ENCODE data around the gene TSPEAR. TPM values are rescaled to one million over a fixed set of nuclear protein-coding genes. Genes with fewer than 3 reads are reported as not detected.

TSPEAR gene
- polyA plus RNA-seq, 1 of the 3 experiments (the other 2 are of a cell fraction), result 0.08 TPM

- TF ChIP-seq, protein P1, sequence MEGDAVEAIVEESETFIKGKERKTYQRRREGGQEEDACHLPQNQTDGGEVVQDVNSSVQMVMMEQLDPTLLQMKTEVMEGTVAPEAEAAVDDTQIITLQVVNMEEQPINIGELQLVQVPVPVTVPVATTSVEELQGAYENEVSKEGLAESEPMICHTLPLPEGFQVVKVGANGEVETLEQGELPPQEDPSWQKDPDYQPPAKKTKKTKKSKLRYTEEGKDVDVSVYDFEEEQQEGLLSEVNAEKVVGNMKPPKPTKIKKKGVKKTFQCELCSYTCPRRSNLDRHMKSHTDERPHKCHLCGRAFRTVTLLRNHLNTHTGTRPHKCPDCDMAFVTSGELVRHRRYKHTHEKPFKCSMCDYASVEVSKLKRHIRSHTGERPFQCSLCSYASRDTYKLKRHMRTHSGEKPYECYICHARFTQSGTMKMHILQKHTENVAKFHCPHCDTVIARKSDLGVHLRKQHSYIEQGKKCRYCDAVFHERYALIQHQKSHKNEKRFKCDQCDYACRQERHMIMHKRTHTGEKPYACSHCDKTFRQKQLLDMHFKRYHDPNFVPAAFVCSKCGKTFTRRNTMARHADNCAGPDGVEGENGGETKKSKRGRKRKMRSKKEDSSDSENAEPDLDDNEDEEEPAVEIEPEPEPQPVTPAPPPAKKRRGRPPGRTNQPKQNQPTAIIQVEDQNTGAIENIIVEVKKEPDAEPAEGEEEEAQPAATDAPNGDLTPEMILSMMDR (IDR thresholded peaks at IDR 0.05), result no peak
- TF ChIP-seq EP300 (IDR thresholded peaks at IDR 0.05; ENCODE audit: borderline replicate concordance in 1 of 2, low read depth in 1 of 2, low read length in 1 of 2), result no peak
Measured at GRCh38 chr21:44670642-44671432, 40.5 kb downstream of the TSPEAR start (continued).

- CTCF ChIA-PET, result no interaction called here
Measured at GRCh38 chr21:44667612-44668011, 43.8 kb downstream of the TSPEAR start.

More at GRCh38 chr21:44667612-44668011, 43.8 kb downstream of the TSPEAR start:
- H3K9me2 ChIP-seq, result 0 out of 2 replicates have a peak, but pooled peaks cover under 1% of the 10 kb centered on the region
- TF ChIP-seq FOXM1 (IDR thresholded peaks at IDR 0.05; ENCODE audit: low read depth), result no peak
- TF ChIP-seq TEAD4 (IDR thresholded peaks at IDR 0.05; ENCODE audit: borderline replicate concordance, insufficient read depth), result no peak
- TF ChIP-seq GATA2 (CRISPR knock-in tag; IDR thresholded peaks at IDR 0.05), result no peak
- TF ChIP-seq, protein P2, sequence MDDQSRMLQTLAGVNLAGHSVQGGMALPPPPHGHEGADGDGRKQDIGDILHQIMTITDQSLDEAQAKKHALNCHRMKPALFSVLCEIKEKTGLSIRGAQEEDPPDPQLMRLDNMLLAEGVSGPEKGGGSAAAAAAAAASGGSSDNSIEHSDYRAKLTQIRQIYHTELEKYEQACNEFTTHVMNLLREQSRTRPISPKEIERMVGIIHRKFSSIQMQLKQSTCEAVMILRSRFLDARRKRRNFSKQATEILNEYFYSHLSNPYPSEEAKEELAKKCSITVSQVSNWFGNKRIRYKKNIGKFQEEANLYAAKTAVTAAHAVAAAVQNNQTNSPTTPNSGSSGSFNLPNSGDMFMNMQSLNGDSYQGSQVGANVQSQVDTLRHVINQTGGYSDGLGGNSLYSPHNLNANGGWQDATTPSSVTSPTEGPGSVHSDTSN (IDR thresholded peaks at IDR 0.05), result no peak
- no peak for TF ChIP-seq MAX (IDR thresholded peaks at IDR 0.05; ENCODE audit: low read depth)
- TF ChIP-seq RFX5 (IDR thresholded peaks at IDR 0.05; ENCODE audit: low read length), result no peak
- TF ChIP-seq, protein P3, sequence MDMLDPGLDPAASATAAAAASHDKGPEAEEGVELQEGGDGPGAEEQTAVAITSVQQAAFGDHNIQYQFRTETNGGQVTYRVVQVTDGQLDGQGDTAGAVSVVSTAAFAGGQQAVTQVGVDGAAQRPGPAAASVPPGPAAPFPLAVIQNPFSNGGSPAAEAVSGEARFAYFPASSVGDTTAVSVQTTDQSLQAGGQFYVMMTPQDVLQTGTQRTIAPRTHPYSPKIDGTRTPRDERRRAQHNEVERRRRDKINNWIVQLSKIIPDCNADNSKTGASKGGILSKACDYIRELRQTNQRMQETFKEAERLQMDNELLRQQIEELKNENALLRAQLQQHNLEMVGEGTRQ (IDR thresholded peaks at IDR 0.05; ENCODE audit: borderline replicate concordance, low read depth, low read length), result no peak
- TF ChIP-seq YY1 (IDR thresholded peaks at IDR 0.05; ENCODE audit: low read depth), result no peak
- no peak for TF ChIP-seq TAF1 (IDR thresholded peaks at IDR 0.05; ENCODE audit: borderline replicate concordance, low read depth, low read length)
- TF ChIP-seq JUND (IDR thresholded peaks at IDR 0.05), result no peak
- no peak for TF ChIP-seq USF1 (IDR thresholded peaks at IDR 0.05; ENCODE audit: borderline replicate concordance, low read depth)
- no peak for TF ChIP-seq MEF2A (IDR thresholded peaks at IDR 0.05; ENCODE audit: borderline replicate concordance, low read depth)
- no peak for TF ChIP-seq EZH2phosphoT487 (IDR thresholded peaks at IDR 0.05; ENCODE audit: borderline replicate concordance, low read depth)
- no peak for TF ChIP-seq NRF1 (IDR thresholded peaks at IDR 0.05; ENCODE audit: low read depth, low read length)
- TF ChIP-seq POLR2AphosphoS5 (IDR thresholded peaks at IDR 0.05; ENCODE audit: low read depth, low read length), result no peak
- no peak for TF ChIP-seq SIN3A (IDR thresholded peaks at IDR 0.05; ENCODE audit: borderline replicate concordance, low read depth, low read length)
- no peak for TF ChIP-seq CHD2 (IDR thresholded peaks at IDR 0.05; ENCODE audit: low read length, partially characterized antibody)
- H3K36me3 ChIP-seq (replicated peaks in 1 of 2; ENCODE audit: control insufficient read depth in 1 of 2, insufficient read depth in 2 of 2, low read length in 1 of 2), result no peaks in the 10 kb centered on the region
- H3K4me2 ChIP-seq, result no peak overlapping the region
- H3K9ac ChIP-seq, result no peak overlapping the region
- WGBS (ENCODE audit: low lambda C conversion rate), result 0% methylated on average over 1 of the region's 1 CpG
- no peak overlapping the region for H3K4me3 ChIP-seq (ENCODE audit: low read depth in 2 of 2, low read length in 1 of 2)
- no peaks in the 10 kb centered on the region for H4K20me1 ChIP-seq (ENCODE audit: insufficient read depth)
- no peak for DNase-seq
- H3K79me2 ChIP-seq (ENCODE audit: insufficient read depth), result no peaks in the 10 kb centered on the region
- POLR2A ChIA-PET, result no interaction called here
- H3K27me3 ChIP-seq (ENCODE audit: insufficient read depth), result no peaks in the 10 kb centered on the region; the same call in 1 of the 2 replicates
- H3K27ac ChIP-seq (ENCODE audit: low read depth in 2 of 2, low read length in 1 of 2), result no peak overlapping the region
- H3K9me3 ChIP-seq, result 0 out of 2 replicates have a peak, but pooled peaks cover 7% of the 10 kb centered on the region
- H3F3A ChIP-seq (replicated peaks; ENCODE audit: insufficient read depth), result no peaks in the 10 kb centered on the region
- no peak overlapping the region for H2AFZ ChIP-seq (ENCODE audit: low read depth)
- H3K4me1 ChIP-seq (ENCODE audit: control insufficient read depth in 1 of 2, insufficient read depth in 2 of 2, low read depth in 1 of 2, low read length in 1 of 2), result peaks cover 0 to 3% of the 10 kb centered on the region in 2 experiments; a peak in 1 of 4 replicates

All from SK-N-SH (cell line).